Stimulated activated CD4-positive, alpha-beta T cell treated with anti-CD3 and anti-CD28 coated beads, Interleukin-15, amount 100 ng/mL, for 24 hours (primary cell): ENCODE results near the gene TJAP1.
"Not testable (repeated sequence)": the region's sequence is repeated elsewhere in the genome, so short reads cannot be mapped to it uniquely, and the experiment has no call there.

Source experiments
- DNase-seq: peaks from one replicate; pipeline ENCODE4 v3.0.0-alpha.2; 2020

Gene TJAP1

GRCh38 chr6:43453831-43454230 lies 23.5 kb upstream of the TJAP1 start:
- DNase-seq, result no peak

GRCh38 chr6:43454290-43454695 lies 23.1 kb upstream of the TJAP1 start:
- peak; percentile 82 for DNase-seq

DNA sequence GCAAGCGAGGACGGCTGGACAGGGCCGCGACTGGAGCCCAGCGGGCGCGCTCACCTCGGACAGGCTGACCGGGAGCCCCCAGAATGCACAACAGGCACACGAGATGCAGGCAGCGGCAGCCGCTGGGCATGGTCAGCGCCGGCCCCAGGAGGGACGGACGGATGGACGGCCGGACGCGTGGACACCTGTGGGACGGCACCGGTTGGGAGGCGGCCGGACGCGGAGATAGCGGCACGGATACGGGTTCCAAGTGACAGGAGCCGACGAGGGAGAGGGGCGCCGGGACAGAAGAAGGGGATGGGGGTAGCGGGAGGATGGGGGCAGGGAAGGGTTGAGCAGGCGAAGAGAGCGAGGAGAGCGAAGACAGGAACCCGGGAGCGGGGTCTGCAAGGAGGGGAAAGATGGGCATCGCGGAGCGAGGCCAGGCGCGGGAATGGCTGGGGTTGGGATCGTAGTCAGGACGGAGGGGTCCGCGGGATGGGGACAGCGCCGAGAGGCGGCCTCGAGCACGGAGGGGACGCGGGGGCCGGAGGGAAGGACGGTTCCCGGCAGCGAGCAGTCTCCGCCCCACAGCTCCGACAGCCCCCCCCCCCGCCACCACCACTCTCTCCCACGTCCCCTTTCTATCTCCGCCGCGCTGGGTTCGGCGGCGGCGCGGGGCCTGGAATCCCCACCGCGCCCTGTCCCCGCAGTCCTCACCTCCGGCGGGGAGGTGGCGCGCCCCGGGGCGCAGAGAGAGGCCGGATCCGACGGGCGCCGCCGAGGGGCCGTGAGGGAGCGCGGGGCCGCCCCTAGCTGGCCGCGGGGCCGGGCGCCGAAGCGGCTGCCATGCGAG lies 22.5 kb upstream of the TJAP1 start:
- peak; percentile 50 for DNase-seq

DNA sequence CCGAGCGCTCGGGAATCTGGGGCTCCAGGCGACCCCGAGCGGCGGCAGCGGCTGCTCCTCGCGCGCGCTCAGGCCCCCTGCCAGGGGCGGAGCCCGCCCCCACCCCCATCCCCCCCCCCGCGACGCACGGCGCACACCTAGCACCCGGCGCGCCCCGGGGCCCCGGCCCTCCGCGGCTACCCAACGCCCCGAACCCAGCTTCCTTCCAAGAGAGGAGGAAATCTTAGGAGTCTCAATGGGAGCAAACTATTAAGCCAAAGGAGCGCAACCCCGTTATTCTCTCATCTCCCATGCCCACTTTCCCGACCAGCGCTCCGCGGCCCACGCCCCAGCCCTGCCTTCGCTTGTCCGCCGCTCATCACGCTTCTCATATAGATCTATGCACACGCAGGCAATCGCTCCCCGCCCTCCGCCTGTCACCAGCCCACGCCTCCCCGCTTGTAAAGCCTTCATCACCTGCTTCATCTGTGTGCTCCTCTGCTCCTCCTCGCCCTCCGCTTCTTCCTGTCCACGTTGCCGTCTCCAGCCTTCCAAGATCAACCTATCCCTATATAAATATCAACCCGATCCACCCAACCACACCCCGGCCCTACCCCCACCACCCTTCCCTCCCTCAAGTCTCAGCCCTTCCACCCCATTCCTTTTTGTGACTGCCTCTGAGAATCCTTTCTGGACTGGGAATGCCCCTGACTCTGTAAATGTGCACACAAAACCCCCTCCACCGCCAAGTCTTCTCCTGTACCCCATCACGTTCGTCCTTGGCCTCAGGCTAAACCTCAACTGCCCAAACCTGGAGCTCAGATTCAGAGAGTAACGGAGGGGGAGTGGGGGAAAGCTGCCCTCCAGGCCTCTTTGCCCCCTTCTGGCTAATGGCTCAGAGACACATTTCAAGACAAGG lies 21.6 kb upstream of the TJAP1 start, which contains the start of gene DLK2:
TSS of gene DLK2 (minus strand) at position 18 of the 898 bp plus-strand sequence. CDS start 723 bp downstream, outside the sequence.
- DNase-seq, result peak; percentile 76

DNA sequence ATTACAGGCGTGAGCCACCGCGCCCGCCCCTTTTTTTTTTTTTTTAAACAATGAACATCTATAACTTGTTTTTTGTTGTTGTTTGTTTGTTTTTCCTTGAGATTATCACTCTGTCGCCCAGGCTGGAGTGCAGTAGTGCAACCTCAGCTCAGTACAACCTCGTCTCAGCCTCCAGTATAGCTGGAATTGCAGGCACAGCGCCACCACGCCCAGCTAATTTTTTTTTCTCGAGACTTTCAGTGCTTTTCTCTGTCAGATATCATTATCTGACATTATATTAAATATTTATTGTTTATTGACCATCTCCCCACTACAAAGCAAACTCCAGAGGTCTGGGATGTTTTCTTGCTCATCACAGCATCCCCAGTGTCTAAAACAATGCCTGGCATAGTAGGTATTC lies 19.7 kb upstream of the TJAP1 start:
- DNase-seq, result no peak

DNA sequence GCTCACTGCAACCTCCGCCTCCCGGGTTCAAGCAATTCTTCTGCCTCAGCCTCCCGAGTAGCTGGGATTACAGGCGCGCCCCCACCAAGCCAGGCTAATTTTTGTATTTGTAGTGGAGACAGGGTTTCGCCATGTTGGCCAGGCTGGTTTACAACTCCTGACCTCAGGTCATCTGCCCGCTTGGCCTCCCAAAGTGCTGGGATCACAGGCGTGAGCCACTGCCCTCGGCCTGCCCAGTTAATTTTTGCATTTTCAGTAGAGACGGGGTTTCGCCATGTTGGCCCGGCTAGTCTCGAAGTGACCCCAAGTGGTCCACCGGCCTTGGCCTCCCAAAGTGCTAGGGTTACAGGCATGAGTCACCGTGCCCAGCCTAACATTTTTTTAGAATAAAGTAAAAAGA lies 19.2 kb upstream of the TJAP1 start:
- not testable (repeated sequence) for DNase-seq

GRCh38 chr6:43459535-43459934 lies 17.8 kb upstream of the TJAP1 start:
- no peak for DNase-seq

- no peak for DNase-seq
Measured at GRCh38 chr6:43460032-43460431, 17.3 kb upstream of the TJAP1 start.

- DNase-seq, result no peak
Measured at GRCh38 chr6:43461936-43462335, 15.4 kb upstream of the TJAP1 start.

GRCh38 chr6:43464337-43464736 lies 13.0 kb upstream of the TJAP1 start:
- DNase-seq, result no peak

- DNase-seq, result no peak
Measured at GRCh38 chr6:43465948-43466347, 11.4 kb upstream of the TJAP1 start.

GRCh38 chr6:43467265-43467664 lies 10.1 kb upstream of the TJAP1 start:
- not testable (repeated sequence) for DNase-seq

- no peak for DNase-seq
Measured at GRCh38 chr6:43467752-43468151, 9.6 kb upstream of the TJAP1 start.

DNA sequence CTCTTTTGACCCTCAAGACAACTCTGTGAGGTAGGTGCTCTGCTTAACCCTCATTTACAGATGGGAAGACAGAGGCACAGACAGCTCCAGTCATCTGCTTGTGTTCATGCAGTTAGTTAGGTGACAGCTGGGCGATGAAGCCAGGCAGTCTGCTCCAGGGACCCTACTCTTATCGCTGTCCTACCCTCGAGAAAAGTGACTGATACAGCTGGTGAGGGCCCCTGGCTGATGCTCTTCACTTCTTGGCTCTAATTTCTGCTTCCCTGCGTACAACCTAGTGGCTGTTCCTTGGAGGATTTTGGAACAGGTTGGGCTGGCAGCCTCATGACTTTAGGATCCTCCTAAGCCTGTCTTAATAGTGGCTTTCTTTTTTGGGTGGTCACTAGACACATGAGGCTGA lies 9.1 kb upstream of the TJAP1 start:
- no peak for DNase-seq

- DNase-seq, result no peak
Measured at GRCh38 chr6:43468748-43469681, 8.4 kb upstream of the TJAP1 start.

GRCh38 chr6:43469947-43470346 lies 7.4 kb upstream of the TJAP1 start:
- no peak for DNase-seq

GRCh38 chr6:43471399-43471798 lies 6.0 kb upstream of the TJAP1 start:
- DNase-seq, result no peak

DNA sequence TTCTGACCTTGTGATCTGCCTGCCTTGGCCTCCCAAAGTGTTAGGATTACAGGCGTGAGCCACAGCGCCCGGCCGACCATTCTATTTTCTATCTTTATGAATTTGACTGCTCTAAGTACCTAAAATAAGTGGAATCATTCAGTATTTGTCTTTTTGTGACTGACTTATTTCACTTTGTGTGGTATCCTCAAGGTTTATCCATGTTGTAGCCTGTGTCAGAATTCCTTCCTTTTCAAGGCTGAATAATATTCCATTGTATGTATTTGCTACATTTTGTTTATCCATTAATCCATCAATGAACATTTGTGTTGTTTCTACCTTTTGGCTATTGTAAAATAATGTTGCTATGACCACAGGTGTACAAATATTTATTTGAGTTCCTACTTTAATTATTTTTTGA lies 4.9 kb upstream of the TJAP1 start:
- no peak for DNase-seq

- no peak for DNase-seq
Measured at GRCh38 chr6:43475516-43475915, 1.9 kb upstream of the TJAP1 start.

DNA sequence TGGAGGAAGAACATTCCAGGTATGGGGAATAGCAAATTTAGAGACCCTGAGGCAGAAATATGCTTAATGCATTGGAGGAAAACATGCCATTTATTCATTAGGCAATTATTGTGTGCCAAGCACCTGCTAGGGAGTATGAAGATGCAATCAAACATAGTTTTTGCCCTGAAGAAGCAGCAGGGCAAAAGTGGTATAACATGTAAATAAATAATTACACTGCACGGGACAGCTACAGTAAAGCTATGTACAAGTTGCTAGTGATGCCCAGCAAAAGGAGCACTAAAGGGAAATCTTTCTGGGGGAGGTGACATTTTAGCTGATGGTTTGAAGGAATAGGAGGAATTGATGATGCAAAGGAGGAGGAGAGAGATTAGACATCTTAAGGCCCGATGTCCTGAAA lies 624 bp upstream of the TJAP1 start:
- no peak for DNase-seq

- no peak for DNase-seq
Measured at GRCh38 chr6:43478008-43478372, 620 bp downstream of the TJAP1 start.

GRCh38 chr6:43481075-43481474 lies 3.7 kb downstream of the TJAP1 start:
- no peak for DNase-seq
